Nephron progenitor cell (in vitro differentiated cells): Measurements from ENCODE around the gene CTNNA3.

Experiments
- DNase-seq: peaks from one replicate; pipeline ENCODE4 v3.0.0; 2021
- H3K27ac Mint-ChIP-seq: 2 replicates; pipeline ENCODE4 v1.8.0; 2021; ENCODE audit warnings: mild to moderate bottlenecking, moderate library complexity, mixed read lengths
- H3K27me3 Mint-ChIP-seq: 2 replicates; pipeline ENCODE4 v1.8.0; 2021; ENCODE audit warnings: mild to moderate bottlenecking, low read depth, mixed read lengths; ENCODE audit not compliant: poor library complexity
- H3K36me3 Mint-ChIP-seq: 2 replicates; pipeline ENCODE4 v1.8.0; 2021; ENCODE audit warnings: low read depth, mixed read lengths
- H3K4me1 Mint-ChIP-seq: 2 replicates; pipeline ENCODE4 v1.8.0; 2021; ENCODE audit warnings: mixed read lengths
- H3K4me3 Mint-ChIP-seq: 2 replicates; pipeline ENCODE4 v1.8.0; 2021; ENCODE audit warnings: mild to moderate bottlenecking, moderate library complexity, mixed read lengths
- H3K9me3 Mint-ChIP-seq: 2 replicates; pipeline ENCODE4 v1.8.0; 2021; ENCODE audit warnings: mild to moderate bottlenecking, moderate library complexity, mixed read lengths
- TF ChIP-seq, protein P1 (sequence below): fragments of 200-600 bp; sonication (generic); IDR thresholded peaks from 2 replicates; pipeline ENCODE4 v1.5.0; 2021; ENCODE audit warnings: antibody characterized with exemption

Gene CTNNA3

DNA sequence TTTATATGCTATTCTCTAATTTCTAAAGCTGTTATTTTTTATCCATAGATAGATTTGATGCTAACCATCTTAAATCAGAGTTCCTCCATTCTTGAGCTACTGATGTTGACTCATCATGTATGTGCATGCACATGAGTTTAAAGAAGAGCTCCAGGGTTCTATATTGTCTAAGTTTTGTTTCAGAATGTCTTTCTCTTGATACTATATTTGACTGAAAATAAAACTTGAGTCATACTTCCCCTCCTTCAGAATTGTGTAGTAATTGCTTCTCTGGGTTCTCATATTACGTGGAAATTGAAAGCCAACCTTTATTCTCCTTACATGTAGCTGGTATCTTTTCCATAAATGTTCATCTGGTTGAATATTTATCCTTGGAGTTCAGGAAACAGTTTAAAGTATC, 680.8 kb downstream of the CTNNA3 start:
- Mint-ChIP-seq H3K36me3 (no peaks in the 10 kb centered on the region), H3K4me1 (no peaks in the 10 kb centered on the region), H3K27me3 (no peaks in the 10 kb centered on the region), H3K9me3 (no peaks in the 10 kb centered on the region), H3K27ac (no peak overlapping the region), H3K4me3 (no peak overlapping the region)
- TF ChIP-seq, protein P1, sequence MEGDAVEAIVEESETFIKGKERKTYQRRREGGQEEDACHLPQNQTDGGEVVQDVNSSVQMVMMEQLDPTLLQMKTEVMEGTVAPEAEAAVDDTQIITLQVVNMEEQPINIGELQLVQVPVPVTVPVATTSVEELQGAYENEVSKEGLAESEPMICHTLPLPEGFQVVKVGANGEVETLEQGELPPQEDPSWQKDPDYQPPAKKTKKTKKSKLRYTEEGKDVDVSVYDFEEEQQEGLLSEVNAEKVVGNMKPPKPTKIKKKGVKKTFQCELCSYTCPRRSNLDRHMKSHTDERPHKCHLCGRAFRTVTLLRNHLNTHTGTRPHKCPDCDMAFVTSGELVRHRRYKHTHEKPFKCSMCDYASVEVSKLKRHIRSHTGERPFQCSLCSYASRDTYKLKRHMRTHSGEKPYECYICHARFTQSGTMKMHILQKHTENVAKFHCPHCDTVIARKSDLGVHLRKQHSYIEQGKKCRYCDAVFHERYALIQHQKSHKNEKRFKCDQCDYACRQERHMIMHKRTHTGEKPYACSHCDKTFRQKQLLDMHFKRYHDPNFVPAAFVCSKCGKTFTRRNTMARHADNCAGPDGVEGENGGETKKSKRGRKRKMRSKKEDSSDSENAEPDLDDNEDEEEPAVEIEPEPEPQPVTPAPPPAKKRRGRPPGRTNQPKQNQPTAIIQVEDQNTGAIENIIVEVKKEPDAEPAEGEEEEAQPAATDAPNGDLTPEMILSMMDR: no peak
- no peak for DNase-seq

DNA sequence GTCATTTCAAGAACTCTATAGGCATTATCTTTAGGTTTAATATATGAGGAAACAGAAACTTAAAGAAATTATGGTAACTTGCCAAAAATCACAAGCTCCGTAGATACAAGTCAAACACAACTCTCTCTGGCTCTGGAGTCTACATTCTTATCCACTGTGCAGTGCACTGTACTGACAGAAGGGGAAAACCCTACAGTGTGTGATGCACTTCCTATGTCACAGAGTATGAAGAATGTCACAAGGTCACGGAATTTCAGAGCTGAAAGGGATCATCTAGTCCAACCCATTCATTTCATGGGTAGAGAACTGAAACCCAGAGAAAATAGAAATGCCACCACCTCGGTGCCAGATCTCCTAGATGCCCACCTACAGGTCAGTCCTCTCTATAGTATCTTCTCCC, 684.0 kb downstream of the CTNNA3 start:
- no peaks in the 10 kb centered on the region for H3K4me1 Mint-ChIP-seq
- H3K27me3 Mint-ChIP-seq: no peaks in the 10 kb centered on the region
- no peaks in the 10 kb centered on the region for H3K36me3 Mint-ChIP-seq
- H3K9me3 Mint-ChIP-seq: no peaks in the 10 kb centered on the region
- TF ChIP-seq, protein P1: no peak
- H3K27ac Mint-ChIP-seq: no peak overlapping the region
- no peak overlapping the region for H3K4me3 Mint-ChIP-seq
- no peak for DNase-seq

DNA sequence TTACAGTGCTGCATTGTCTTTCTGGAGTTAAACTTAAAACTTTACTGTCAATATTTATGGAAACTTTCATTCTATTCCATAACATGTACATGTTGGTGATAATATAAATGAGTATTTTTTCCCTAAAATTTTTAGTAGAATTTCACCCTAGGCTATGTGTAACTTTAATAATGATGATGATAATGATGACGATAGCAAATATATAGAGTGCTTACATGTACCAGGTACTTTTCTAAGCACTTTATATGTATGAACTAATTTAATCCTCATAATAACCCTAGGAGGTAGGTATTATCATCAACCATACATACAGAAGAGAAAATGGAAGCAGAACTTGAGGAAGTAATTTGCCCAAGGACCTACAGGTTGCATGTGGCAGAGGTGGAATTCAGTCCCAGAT, 684.5 kb downstream of the CTNNA3 start:
- DNase-seq: no peak
- no peak overlapping the region for H3K4me3 Mint-ChIP-seq
- no peaks in the 10 kb centered on the region for H3K9me3 Mint-ChIP-seq
- H3K27ac Mint-ChIP-seq: no peak overlapping the region
- no peaks in the 10 kb centered on the region for H3K4me1 Mint-ChIP-seq
- no peaks in the 10 kb centered on the region for H3K27me3 Mint-ChIP-seq
- H3K36me3 Mint-ChIP-seq: no peaks in the 10 kb centered on the region
- TF ChIP-seq, protein P1: no peak

DNA sequence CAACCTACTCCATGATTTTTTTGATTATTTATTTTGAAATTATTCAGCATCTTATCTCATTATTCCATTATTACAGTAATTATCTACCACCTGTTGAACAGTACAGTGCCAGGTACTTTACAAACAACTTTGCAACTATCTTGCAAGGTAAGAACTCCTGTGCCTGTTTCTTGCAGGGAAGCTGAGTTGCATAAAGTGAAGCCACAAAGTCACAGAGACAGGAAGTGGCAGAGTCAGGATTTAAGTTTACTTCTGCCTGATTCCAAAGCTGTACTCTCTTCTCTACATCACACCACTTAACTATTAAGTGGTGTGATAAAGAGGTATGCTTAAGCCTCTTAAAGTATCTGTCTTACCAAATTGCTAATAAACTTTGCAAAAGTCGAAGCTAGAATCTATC, 690.0 kb downstream of the CTNNA3 start:
- Mint-ChIP-seq H3K9me3 (no peaks in the 10 kb centered on the region), H3K36me3 (no peaks in the 10 kb centered on the region), H3K4me1 (no peaks in the 10 kb centered on the region), H3K27me3 (no peaks in the 10 kb centered on the region), H3K27ac (no peak overlapping the region), H3K4me3 (no peak overlapping the region)
- no peak for DNase-seq
- TF ChIP-seq, protein P1: no peak

DNA sequence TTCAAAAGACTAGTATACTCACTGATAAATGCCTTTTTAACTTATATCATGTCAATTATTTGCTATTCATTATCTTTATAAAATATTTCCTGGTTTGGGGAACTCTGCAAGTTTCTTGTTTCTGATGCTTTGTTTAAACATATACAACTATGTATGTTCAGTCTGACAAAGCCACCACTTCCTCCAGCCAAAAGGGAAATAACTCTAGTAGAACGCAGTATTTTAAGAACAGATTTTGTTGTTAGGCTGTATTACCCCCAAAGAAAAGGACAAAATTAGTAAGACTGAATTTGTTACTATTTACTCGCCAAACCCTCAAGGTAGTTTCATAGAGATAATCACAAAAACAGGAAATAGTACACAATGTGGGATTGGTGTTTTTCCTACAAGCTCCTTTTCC, 691.3 kb downstream of the CTNNA3 start:
- Mint-ChIP-seq H3K9me3 (no peaks in the 10 kb centered on the region), H3K36me3 (no peaks in the 10 kb centered on the region), H3K27ac (no peak overlapping the region), H3K4me1 (no peaks in the 10 kb centered on the region), H3K27me3 (no peaks in the 10 kb centered on the region), H3K4me3 (no peak overlapping the region)
- TF ChIP-seq, protein P1: no peak
- no peak for DNase-seq

DNA sequence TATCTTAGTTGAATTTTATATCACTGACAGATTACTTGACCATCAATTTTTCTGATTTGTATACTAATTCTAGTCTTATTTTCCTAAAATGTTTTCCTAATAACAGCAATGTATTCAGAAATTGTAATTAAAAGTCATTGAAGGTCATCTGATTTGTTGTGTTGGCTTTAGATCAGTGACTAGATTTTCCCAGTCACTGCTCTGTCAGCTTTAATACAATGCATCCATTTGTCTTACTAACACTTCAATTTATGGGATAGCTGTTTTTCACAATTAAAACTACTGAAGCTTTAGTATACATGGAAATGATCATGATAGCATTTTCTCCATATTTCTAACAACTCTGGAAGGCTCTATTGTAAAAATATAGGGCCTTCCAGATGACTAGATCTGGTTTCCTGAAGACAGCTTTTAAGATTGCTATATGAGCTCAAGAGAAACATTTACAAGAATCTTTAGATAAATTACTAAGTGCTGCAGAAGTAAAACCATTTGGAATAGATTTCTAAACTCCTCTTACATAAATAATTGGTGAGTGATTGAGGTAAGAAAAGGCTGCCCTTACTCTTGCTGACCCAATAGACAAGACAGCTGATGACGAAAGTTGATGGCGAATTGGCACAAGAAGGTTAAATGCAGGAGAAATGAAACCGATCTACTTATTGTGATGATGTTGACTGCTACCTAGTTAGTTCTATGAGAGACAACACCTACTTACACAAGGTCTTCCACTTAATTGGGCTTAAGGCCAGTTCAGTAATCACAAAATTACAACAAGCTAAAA, 696.0 kb downstream of the CTNNA3 start:
- no peaks in the 10 kb centered on the region for H3K9me3 Mint-ChIP-seq
- H3K27me3 Mint-ChIP-seq: no peaks in the 10 kb centered on the region
- no peaks in the 10 kb centered on the region for H3K4me1 Mint-ChIP-seq
- H3K27ac Mint-ChIP-seq: no peak overlapping the region
- TF ChIP-seq, protein P1: no peak
- H3K4me3 Mint-ChIP-seq: no peak overlapping the region
- no peak for DNase-seq
- H3K36me3 Mint-ChIP-seq: no peaks in the 10 kb centered on the region
